DOHH2 (cell line): ENCODE results near the gene ANK2.

ENCODE experiments used
- H3F3A ChIP-seq: fragments of 200-600 bp; sonication (generic), shearing (Covaris generic); 2 replicates; pipeline ENCODE4 v1.6.0; 2016; ENCODE audit warnings: antibody characterized with exemption, mild to moderate bottlenecking; ENCODE audit not compliant: control insufficient read depth, insufficient read depth
- H3K27ac ChIP-seq: fragments of 200-600 bp; sonication (generic); 2 replicates; pipeline ENCODE4 v1.5.1; 2014; ENCODE audit warnings: low read depth, mild to moderate bottlenecking, low read length, moderate library complexity
- H3K27me3 ChIP-seq: fragments of 200-600 bp; sonication (generic); 2 replicates; pipeline ENCODE4 v1.6.1; 2014; ENCODE audit warnings: mild to moderate bottlenecking, low read length, mixed read lengths; ENCODE audit not compliant: control insufficient read depth
- H3K36me3 ChIP-seq: fragments of 200-600 bp; sonication (generic); 2 replicates; pipeline ENCODE4 v1.6.1; 2014; ENCODE audit warnings: mild to moderate bottlenecking, low read length, moderate library complexity, mixed read lengths; ENCODE audit not compliant: control insufficient read depth
- H3K4me1 ChIP-seq: fragments of 200-600 bp; sonication (generic); 2 replicates; pipeline ENCODE4 v1.6.1; 2014; ENCODE audit warnings: mild to moderate bottlenecking, low read length, mixed read lengths; ENCODE audit not compliant: control insufficient read depth
- H3K4me2 ChIP-seq: fragments of 200-600 bp; sonication (generic); 2 replicates; pipeline ENCODE4 v1.6.0; 2014; ENCODE audit warnings: mild to moderate bottlenecking, low read length, moderate library complexity
- H3K4me3 ChIP-seq: fragments of 200-600 bp; sonication (generic); 2 replicates; pipeline ENCODE4 v1.5.1; 2014; ENCODE audit warnings: mild to moderate bottlenecking, low read length, mixed read lengths
- H3K79me2 ChIP-seq: fragments of 200-600 bp; sonication (generic); 2 replicates; pipeline ENCODE4 v1.6.1; 2014; ENCODE audit warnings: mild to moderate bottlenecking, low read length, mixed read lengths; ENCODE audit not compliant: control insufficient read depth
- H3K9me2 ChIP-seq: fragments of 200-600 bp; sonication (generic); replicated peaks from 2 replicates; pipeline ENCODE4 v1.6.1; 2014; ENCODE audit warnings: mild to moderate bottlenecking, low read length, mixed read lengths; ENCODE audit not compliant: control insufficient read depth
- H3K9me3 ChIP-seq: fragments of 200-600 bp; sonication (generic); 2 replicates; pipeline ENCODE4 v1.6.1; 2014; ENCODE audit warnings: antibody characterized with exemption, low read length, mixed read lengths; ENCODE audit not compliant: control insufficient read depth, insufficient read depth
- H4K20me1 ChIP-seq: fragments of 200-600 bp; sonication (generic); 2 replicates; pipeline ENCODE4 v1.6.0; 2014; ENCODE audit warnings: low read depth, mild to moderate bottlenecking, antibody characterized with exemption, low read length, moderate library complexity; ENCODE audit not compliant: control insufficient read depth, insufficient read depth
- CTCF ChIP-seq: fragments of 200-600 bp; sonication (generic); IDR thresholded peaks from one replicate; pipeline ENCODE4 v1.5.1; 2014; ENCODE audit warnings: antibody characterized with exemption, mild to moderate bottlenecking, low read depth, low read length; ENCODE audit not compliant: poor library complexity, severe bottlenecking
- EZH2phosphoT487 ChIP-seq: fragments of 200-600 bp; sonication (generic); IDR thresholded peaks from 2 replicates; pipeline ENCODE4 v1.6.1; 2017; ENCODE audit warnings: borderline replicate concordance, mild to moderate bottlenecking, antibody characterized with exemption, low read length, moderate library complexity, mixed read lengths

ANK2 gene

GRCh38 chr4:113114884-113115283 is 65.4 kb downstream of the ANK2 start:
- no peaks in the 10 kb centered on the region for H3K27me3 ChIP-seq
- H3K27ac ChIP-seq = no peak overlapping the region
- H3F3A ChIP-seq = no peaks in the 10 kb centered on the region
- H3K4me3 ChIP-seq = no peak overlapping the region
- no peaks in the 10 kb centered on the region for H3K36me3 ChIP-seq
- no peaks in the 10 kb centered on the region for H3K9me2 ChIP-seq
- no peaks in the 10 kb centered on the region for H3K79me2 ChIP-seq
- no peaks in the 10 kb centered on the region for H3K9me3 ChIP-seq
- H4K20me1 ChIP-seq = no peaks in the 10 kb centered on the region
- H3K4me1 ChIP-seq = no peaks in the 10 kb centered on the region
- TF ChIP-seq CTCF (no peak), EZH2phosphoT487 (no peak)
- H3K4me2 ChIP-seq = no peak overlapping the region

- Histone ChIP-seq H3K4me3 (no peak overlapping the region), H3K79me2 (no peaks in the 10 kb centered on the region), H3K9me2 (no peaks in the 10 kb centered on the region), H3K4me1 (no peaks in the 10 kb centered on the region), H3K27ac (no peak overlapping the region), H3F3A (no peaks in the 10 kb centered on the region), H3K9me3 (no peaks in the 10 kb centered on the region), H3K27me3 (no peaks in the 10 kb centered on the region), H4K20me1 (no peaks in the 10 kb centered on the region), H3K4me2 (no peak overlapping the region), H3K36me3 (no peaks in the 10 kb centered on the region)
- no peak for TF ChIP-seq CTCF
- no peak for TF ChIP-seq EZH2phosphoT487
These were observed 67.2 kb downstream of the ANK2 start for GRCh38 chr4:113116414-113117357.

- Histone ChIP-seq H3F3A (no peaks in the 10 kb centered on the region), H3K27me3 (peaks cover 5% of the 10 kb centered on the region; the same call in 1 of the 2 replicates), H3K79me2 (no peaks in the 10 kb centered on the region), H3K4me2 (no peak overlapping the region), H3K9me2 (no peaks in the 10 kb centered on the region), H3K4me3 (no peak overlapping the region), H3K9me3 (no peaks in the 10 kb centered on the region), H3K4me1 (no peaks in the 10 kb centered on the region), H4K20me1 (no peaks in the 10 kb centered on the region), H3K27ac (no peak overlapping the region), H3K36me3 (no peaks in the 10 kb centered on the region)
- TF ChIP-seq EZH2phosphoT487 = no peak
- no peak for TF ChIP-seq CTCF
These were observed 67.9 kb downstream of the ANK2 start for GRCh38 chr4:113117358-113117702.
